GDM1 (cell line): Measurements from ENCODE around the gene FLT3.

Experiments
- DNase-seq: peaks from one replicate; lab custom pipeline; 2025; lab: John Stamatoyannopoulos, UW

Gene FLT3

GRCh38 chr13:28001837-28002473 lies 98.4 kb downstream of the FLT3 start:
- DNase-seq: no peak

GRCh38 chr13:28001049-28001448 lies 99.3 kb downstream of the FLT3 start:
- no peak for DNase-seq

GRCh38 chr13:28000567-28000966 lies 99.8 kb downstream of the FLT3 start:
- no peak for DNase-seq

- peak; percentile 42 for DNase-seq
These were observed 102.4 kb downstream of the FLT3 start for GRCh38 chr13:27997904-27998522.

- DNase-seq: no peak
These were observed 108.5 kb downstream of the FLT3 start for GRCh38 chr13:27991881-27992280.

GRCh38 chr13:27988520-27988919 lies 111.9 kb downstream of the FLT3 start, which contains the start of gene URAD:
URAD (minus strand) TSS chr13:27988693; CDS start chr13:27988637, 56 bp downstream.
- DNase-seq: no peak

- no peak for DNase-seq
These were observed 114.8 kb downstream of the FLT3 start for GRCh38 chr13:27985600-27985999.

- no peak for DNase-seq
These were observed 118.0 kb downstream of the FLT3 start for GRCh38 chr13:27982361-27982760.

GRCh38 chr13:27981006-27981708 lies 119.2 kb downstream of the FLT3 start:
- no peak for DNase-seq

GRCh38 chr13:27980280-27980998 lies 119.9 kb downstream of the FLT3 start:
- DNase-seq: no peak

- no peak for DNase-seq
These were observed 120.6 kb downstream of the FLT3 start for GRCh38 chr13:27979765-27980279.

GRCh38 chr13:27979001-27979643 lies 121.3 kb downstream of the FLT3 start:
- no peak for DNase-seq

- no peak for DNase-seq
These were observed 121.9 kb downstream of the FLT3 start for GRCh38 chr13:27978301-27978968.

GRCh38 chr13:27977476-27978300 lies 122.7 kb downstream of the FLT3 start:
- no peak for DNase-seq

GRCh38 chr13:27976362-27977091 lies 123.8 kb downstream of the FLT3 start:
- DNase-seq: no peak

GRCh38 chr13:27975564-27976361 lies 124.6 kb downstream of the FLT3 start:
- DNase-seq: no peak

GRCh38 chr13:27973961-27974662 lies 126.3 kb downstream of the FLT3 start:
- DNase-seq: no peak

GRCh38 chr13:27973291-27973690 lies 127.1 kb downstream of the FLT3 start:
- DNase-seq: no peak
